Suprapubic skin (tissue), 4 donors: ENCODE results near the gene NAA20. TPM values are rescaled to one million over a fixed set of nuclear protein-coding genes. Genes with fewer than 3 reads are reported as not detected.
"Not testable (repeated sequence)": the region's sequence is repeated elsewhere in the genome, so short reads cannot be mapped to it uniquely, and the experiment has no call there.

ENCODE experiments used
- DNase-seq, 2 donors: peaks; one replicate each; pipeline ENCODE4 v3.0.0-alpha.2; 2019; ENCODE audit warnings: low spot score in 2 of 2
- H3K27ac ChIP-seq: fragments of 200-600 bp; sonication (generic); one replicate; pipeline ENCODE4 v1.5.1; 2019
- H3K27me3 ChIP-seq: fragments of 200-600 bp; sonication (generic); one replicate; pipeline ENCODE4 v1.5.1; 2019
- H3K36me3 ChIP-seq: fragments of 200-600 bp; sonication (generic); one replicate; pipeline ENCODE4 v1.5.1; 2019
- H3K4me1 ChIP-seq: fragments of 200-600 bp; sonication (generic); one replicate; pipeline ENCODE4 v1.5.1; 2019
- H3K4me3 ChIP-seq: fragments of 200-600 bp; sonication (generic); one replicate; pipeline ENCODE4 v1.5.1; 2019; ENCODE audit warnings: mild to moderate bottlenecking
- H3K9me3 ChIP-seq: fragments of 200-600 bp; sonication (generic); one replicate; pipeline ENCODE4 v1.5.1; 2019
- CTCF ChIP-seq, 2 donors: fragments of 200-600 bp in 1 of 2; fragments of 450-650 bp in 1 of 2; sonication (generic) in 1 of 2; IDR thresholded peaks; one replicate each; pipeline ENCODE4 v1.5.1; 2016 to 2019; ENCODE audit warnings: antibody characterized with exemption in 2 of 2, mild to moderate bottlenecking in 1 of 2, moderate library complexity in 1 of 2
- EP300 ChIP-seq: sonication (generic); formaldehyde crosslinking; IDR thresholded peaks from one replicate; pipeline ENCODE4 v1.6.1; 2017; ENCODE audit warnings: antibody characterized with exemption
- POLR2A ChIP-seq, 2 donors: fragments of 450-650 bp; IDR thresholded peaks; one replicate each; pipeline ENCODE4 v1.6.1; 2017; ENCODE audit warnings: antibody characterized with exemption in 2 of 2, mild to moderate bottlenecking in 2 of 2, moderate library complexity in 2 of 2
- POLR2AphosphoS5 ChIP-seq, 3 donors: sonication (generic); formaldehyde crosslinking; IDR thresholded peaks; one replicate each; pipeline ENCODE4 v1.6.1; 2017; ENCODE audit warnings: antibody characterized with exemption in 3 of 3
- WGBS: methylation state at CpG from one replicate; pipeline ENCODE4 v1.1.5; 2018; 5-methylcytosine and 5-hydroxymethylcytosine counted together
- total RNA-seq, 4 donors: library from RNA; depleted of rRNA; stranded (reverse); fragments of >200 nt; gene quantifications; one replicate each; pipeline ENCODE4 v1.1.0, GENCODE V29; 2016

Gene NAA20
- total RNA-seq, 4 donors from 2014 or later: 20.4 to 38.1 (median 36.5) TPM

GRCh38 chr20:20002101-20002998, 14.8 kb upstream of the NAA20 start:
- DNase-seq: no peak
- Histone ChIP-seq H3K36me3 (peaks cover 43% of the 10 kb centered on the region), H3K27me3 (no peaks in the 10 kb centered on the region), H3K4me3 (no peak overlapping the region), H3K4me1 (peaks cover 25% of the 10 kb centered on the region), H3K9me3 (no peaks in the 10 kb centered on the region), H3K27ac (peak overlapping the region; percentile 66)
- WGBS: 43% methylated on average over 9 of the region's 9 CpGs
- TF ChIP-seq POLR2A (IDR thresholded peaks at IDR 0.05) (no peak), POLR2AphosphoS5 (IDR thresholded peaks at IDR 0.05) (no peak)

GRCh38 chr20:20003031-20003954, 13.9 kb upstream of the NAA20 start:
- Histone ChIP-seq H3K9me3 (no peaks in the 10 kb centered on the region), H3K27ac (peak overlapping the region; percentile 66), H3K4me1 (peaks cover 25% of the 10 kb centered on the region), H3K4me3 (peak overlapping the region; percentile 24), H3K27me3 (no peaks in the 10 kb centered on the region), H3K36me3 (peaks cover 33% of the 10 kb centered on the region)
- DNase-seq: no peak
- WGBS: 20% methylated on average over 23 of the region's 23 CpGs
- no peak for TF ChIP-seq EP300
- TF ChIP-seq POLR2AphosphoS5 (IDR thresholded peaks at IDR 0.05): peak in 2 of 3 donors; percentile 21 to 46

- H3K27me3 ChIP-seq, DNase-seq, H3K9me3 ChIP-seq: not testable (repeated sequence)
- peak overlapping the region; percentile 66 for H3K27ac ChIP-seq
- H3K4me3 ChIP-seq: peak overlapping the region; percentile 24
- H3K4me1 ChIP-seq: peaks cover 25% of the 10 kb centered on the region
- H3K36me3 ChIP-seq: peaks cover 27% of the 10 kb centered on the region
- 64% methylated on average over 6 of the region's 6 CpGs for WGBS
These were observed 13.2 kb upstream of the NAA20 start for GRCh38 chr20:20003955-20004322.

GRCh38 chr20:20005342-20005741, 11.8 kb upstream of the NAA20 start:
- DNase-seq: no peak
- WGBS: 86% methylated on average over 7 of the region's 7 CpGs

DNA sequence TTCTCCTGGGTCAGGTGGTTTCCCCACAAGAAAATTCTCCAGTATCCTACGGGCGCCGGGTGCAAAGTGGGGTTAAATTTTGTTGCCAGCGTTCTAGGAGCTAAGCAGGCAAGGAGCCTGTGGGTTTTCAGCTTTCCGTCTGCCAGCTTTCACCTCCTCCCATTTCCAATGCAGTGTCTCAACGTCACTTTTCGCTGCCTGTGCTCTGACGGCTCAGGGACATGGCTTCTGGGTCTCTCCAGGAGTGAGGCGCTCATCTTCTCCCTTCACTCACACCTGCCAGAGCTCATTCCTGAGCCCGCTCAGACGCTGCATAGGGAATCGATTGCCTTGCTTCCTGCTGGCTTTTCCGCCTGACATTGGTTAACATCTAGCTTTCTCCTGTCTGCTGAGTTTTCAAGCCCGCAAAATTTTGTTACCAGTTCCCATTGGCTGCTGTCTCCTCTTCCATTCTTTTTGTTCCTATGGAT, 7.3 kb upstream of the NAA20 start:
- 68% methylated on average over 14 of the region's 14 CpGs for WGBS
- no peaks in the 10 kb centered on the region for H3K27me3 ChIP-seq
- no peak for DNase-seq
- H3K4me3 ChIP-seq: no peak overlapping the region
- peak overlapping the region; percentile 64 for H3K27ac ChIP-seq
- H3K4me1 ChIP-seq: peaks cover 14% of the 10 kb centered on the region
- H3K9me3 ChIP-seq: no peaks in the 10 kb centered on the region
- TF ChIP-seq EP300: no peak
- TF ChIP-seq POLR2A (IDR thresholded peaks at IDR 0.05): no peak
- TF ChIP-seq CTCF (IDR thresholded peaks at IDR 0.05): no peak
- TF ChIP-seq POLR2AphosphoS5 (IDR thresholded peaks at IDR 0.05): no peak
- H3K36me3 ChIP-seq: no peaks in the 10 kb centered on the region

More at GRCh38 chr20:20005342-20005741, 11.8 kb upstream of the NAA20 start:
- H3K27ac ChIP-seq: no peak overlapping the region
- no peak overlapping the region for H3K4me3 ChIP-seq
- TF ChIP-seq EP300: no peak
- TF ChIP-seq POLR2AphosphoS5 (IDR thresholded peaks at IDR 0.05): no peak
- TF ChIP-seq CTCF (IDR thresholded peaks at IDR 0.05): no peak
- no peak for TF ChIP-seq POLR2A (IDR thresholded peaks at IDR 0.05)
- peaks cover 13% of the 10 kb centered on the region for H3K36me3 ChIP-seq
- peaks cover 32% of the 10 kb centered on the region for H3K4me1 ChIP-seq
- H3K9me3 ChIP-seq: no peaks in the 10 kb centered on the region
- H3K27me3 ChIP-seq: no peaks in the 10 kb centered on the region

DNA sequence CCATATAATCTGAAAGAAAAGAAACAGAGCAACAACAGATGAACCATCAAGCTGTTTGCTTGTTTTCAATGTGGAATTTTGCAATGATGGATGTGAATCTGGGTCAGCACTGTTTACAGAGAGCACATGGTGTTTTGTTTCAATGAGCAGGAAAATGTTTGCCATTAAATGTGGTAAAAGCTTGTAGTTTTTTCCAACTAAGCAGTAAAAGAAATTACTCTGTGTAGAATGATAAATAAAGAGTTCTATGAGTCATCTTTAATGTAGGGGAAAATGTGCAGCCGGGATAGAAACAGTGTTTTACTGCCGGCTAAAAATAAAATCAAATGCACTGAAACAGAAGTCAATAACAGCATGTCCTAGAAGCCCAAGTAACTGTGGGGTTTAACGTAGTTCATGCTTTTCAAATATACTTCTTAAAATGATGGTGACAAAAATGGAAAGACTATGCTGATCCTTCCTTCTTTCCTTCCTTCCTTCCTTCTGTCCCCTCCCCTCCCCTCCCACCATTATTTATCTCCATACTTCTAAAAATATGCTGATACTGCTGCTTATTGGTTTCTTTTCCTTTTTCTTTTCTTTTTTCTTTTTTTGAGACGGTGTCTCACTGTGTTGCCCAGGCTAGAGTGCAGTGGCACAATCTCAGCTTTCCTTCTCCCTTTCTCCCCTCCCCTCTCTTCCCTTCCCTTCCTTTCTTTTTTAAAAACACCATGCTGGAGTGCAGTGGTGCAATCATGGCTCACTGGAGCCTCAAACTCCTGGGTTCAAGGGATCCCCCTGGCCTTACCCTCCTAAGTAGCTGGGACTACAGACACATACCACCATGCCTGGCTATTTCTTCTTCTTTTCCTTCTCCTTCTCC, 6.3 kb upstream of the NAA20 start:
- no peak for TF ChIP-seq CTCF (IDR thresholded peaks at IDR 0.05)
- TF ChIP-seq EP300: no peak
- no peaks in the 10 kb centered on the region for H3K9me3 ChIP-seq
- H3K27me3 ChIP-seq: no peaks in the 10 kb centered on the region
- H3K4me1 ChIP-seq: peaks cover 14% of the 10 kb centered on the region
- no peaks in the 10 kb centered on the region for H3K36me3 ChIP-seq
- 30% methylated on average over 4 of the region's 4 CpGs for WGBS
- H3K4me3 ChIP-seq: no peak overlapping the region
- H3K27ac ChIP-seq: peak overlapping the region; percentile 64
- no peak for DNase-seq
